ENCODE measurements around the gene AIP. TPM values are rescaled to one million over a fixed set of nuclear protein-coding genes. Genes with fewer than 3 reads are reported as not detected.
A peak's percentile ranks its signal among the peaks of the same experiment; 100 is the strongest.

AIP gene
- total and polyA plus RNA-seq, 9 of the 15 experiments (the other 6 are each of a cell fraction or from before 2014, with no cell fraction given) = 5.2 to 92.5 (median 52.7) TPM

- TF ChIP-seq TSHZ1 (CRISPR knock-in tag; IDR thresholded peaks at IDR 0.05) (no peak), SRSF9 (IDR thresholded peaks at IDR 0.05; ENCODE audit: borderline replicate concordance, low read depth, low read length) (no peak), COPS2 (conservative IDR thresholded peaks at IDR 0.05) (no peak), ZBTB43 (CRISPR knock-in tag; IDR thresholded peaks at IDR 0.05) (0 out of 2 replicates have a peak, but pooled peaks have one; percentile 45), ZNF175 (CRISPR knock-in tag; IDR thresholded peaks at IDR 0.05; ENCODE audit: low read depth) (no peak), AFF1 (IDR thresholded peaks at IDR 0.05; ENCODE audit: low read depth in 1 of 2, partially characterized antibody in 2 of 2) (no peak), POLR2B (IDR thresholded peaks at IDR 0.05; ENCODE audit: low read depth, partially characterized antibody) (no peak)
Measured at GRCh38 chr11:67507242-67507863, 24.5 kb downstream of the AIP start (continued).

Data from K562 (cell line).